Fibroblast of skin of left quadriceps (primary cell): ENCODE data around the gene GNA14.
"Not testable (repeated sequence)": the region's sequence is repeated elsewhere in the genome, so short reads cannot be mapped to it uniquely, and the experiment has no call there.

Experiments
- DNase-seq, 2 experiments: peaks; one replicate each; pipeline ENCODE4 v3.0.0-alpha.2; 2013; ENCODE audit warnings: low read depth in 2 of 2

Gene GNA14

GRCh38 chr9:77449240-77450084 lies 198.7 kb downstream of the GNA14 start:
- DNase-seq, result peak in 1 of 2 experiments; percentile 23

DNA sequence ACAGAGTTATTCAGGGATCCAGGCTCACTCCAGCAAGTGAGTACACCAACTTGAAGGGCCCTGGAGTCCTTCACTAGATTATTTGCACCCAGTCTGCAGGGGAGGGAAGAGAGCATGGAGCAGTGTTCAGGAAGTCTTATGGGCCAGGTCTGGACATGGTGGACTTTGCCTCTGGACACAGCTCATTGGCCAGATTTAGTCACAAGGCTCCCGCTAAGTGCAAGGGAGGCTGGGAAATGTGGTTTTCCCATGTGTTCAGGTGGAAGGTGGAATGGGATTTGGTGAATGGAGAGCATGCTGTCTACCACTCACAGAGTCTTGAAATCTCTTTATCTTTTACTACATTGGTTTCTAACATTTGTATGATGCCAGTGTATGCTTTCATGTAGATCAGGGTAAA lies 200.5 kb downstream of the GNA14 start:
- DNase-seq, result no peak

DNA sequence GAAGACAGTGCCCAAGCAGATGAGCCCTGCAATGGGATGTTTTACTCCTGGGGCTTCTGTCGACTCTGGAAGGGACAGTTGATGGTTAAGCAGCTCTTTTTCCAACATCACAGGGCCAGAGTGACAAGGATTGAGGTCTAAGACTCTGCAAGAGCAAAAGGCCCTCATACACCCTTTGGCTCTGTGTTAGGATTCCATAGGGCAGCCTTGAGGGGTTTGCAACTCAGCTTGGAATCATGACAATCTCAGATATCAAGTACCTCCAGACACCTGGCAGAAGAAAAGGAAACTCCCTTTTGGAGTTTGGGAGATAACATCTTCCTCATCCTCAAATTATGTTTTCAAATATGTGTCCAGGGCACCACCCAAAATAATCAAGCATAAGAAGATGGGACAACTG lies 205.7 kb downstream of the GNA14 start:
- no peak for DNase-seq

- not testable (repeated sequence) for DNase-seq
Observed at GRCh38 chr9:77441124-77441523, 207.0 kb downstream of the GNA14 start.

DNA sequence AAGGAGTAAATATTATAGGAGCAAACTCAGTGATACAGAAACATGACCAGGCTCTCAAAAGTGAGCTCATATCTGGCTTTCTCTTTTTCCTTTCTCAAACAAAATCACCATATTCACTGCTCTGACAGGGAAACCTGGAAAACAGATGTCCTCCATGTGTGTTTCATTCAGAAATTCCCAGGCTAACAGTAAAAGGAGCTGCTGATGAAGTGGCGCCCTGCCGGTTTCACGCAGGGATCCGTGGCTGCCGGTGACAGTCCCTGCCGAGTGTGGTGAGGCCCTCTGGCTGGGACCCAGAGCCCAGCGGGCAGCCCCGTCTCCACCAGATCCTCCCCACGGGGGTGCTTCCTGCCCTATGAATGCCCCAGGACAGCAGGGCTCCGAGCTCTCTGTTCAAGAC lies 208.1 kb downstream of the GNA14 start:
- peak; percentile 60 to 61 for DNase-seq

DNA sequence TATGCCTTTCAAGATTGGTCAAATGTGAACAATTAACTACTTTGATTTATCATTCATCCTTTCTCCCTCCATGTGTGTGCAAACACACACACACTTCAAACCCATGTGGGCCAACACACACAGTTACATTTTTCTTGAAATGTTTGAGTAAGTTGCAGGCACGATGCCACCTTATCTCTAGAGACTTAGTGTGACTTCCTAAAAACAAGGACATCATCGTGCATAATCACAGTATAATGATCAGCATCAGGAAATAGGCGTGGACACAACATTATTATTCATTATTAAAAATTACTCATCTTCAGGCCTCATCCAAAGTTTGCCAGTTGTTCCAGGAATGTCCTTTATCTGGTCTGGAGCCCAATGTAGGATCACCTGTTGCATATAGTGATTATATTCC lies 209.5 kb downstream of the GNA14 start:
- no peak for DNase-seq

- DNase-seq, result peak in 1 of 2 experiments; percentile 20
Observed at GRCh38 chr9:77435688-77436087, 212.4 kb downstream of the GNA14 start.

GRCh38 chr9:77435277-77435676 lies 212.8 kb downstream of the GNA14 start:
- DNase-seq, result no peak

- peak in 1 of 2 experiments; percentile 44 for DNase-seq
Observed at GRCh38 chr9:77433675-77434445, 214.3 kb downstream of the GNA14 start.

GRCh38 chr9:77432053-77432452 lies 216.1 kb downstream of the GNA14 start:
- no peak for DNase-seq

GRCh38 chr9:77429928-77430327 lies 218.2 kb downstream of the GNA14 start:
- no peak for DNase-seq

- DNase-seq, result no peak
Observed at GRCh38 chr9:77427256-77427927, 220.7 kb downstream of the GNA14 start.

DNA sequence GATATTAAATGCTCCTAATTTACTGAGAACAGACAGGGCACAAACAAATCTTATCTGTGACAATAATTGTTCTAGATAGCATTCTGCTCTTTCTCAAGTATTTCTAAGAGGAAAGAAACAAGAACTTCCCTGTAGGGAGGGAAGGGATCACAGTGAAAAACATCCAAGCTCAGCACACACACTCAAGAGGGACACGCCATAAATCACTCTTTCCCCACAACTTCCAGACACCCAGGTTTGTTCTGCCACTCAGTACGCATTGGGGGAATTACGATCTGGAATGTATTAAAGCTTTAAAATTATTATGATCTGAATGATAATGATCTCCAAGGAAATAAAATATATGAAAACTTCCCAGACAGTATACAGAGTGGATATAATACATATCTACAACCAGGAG lies 221.4 kb downstream of the GNA14 start:
- DNase-seq, result no peak

DNA sequence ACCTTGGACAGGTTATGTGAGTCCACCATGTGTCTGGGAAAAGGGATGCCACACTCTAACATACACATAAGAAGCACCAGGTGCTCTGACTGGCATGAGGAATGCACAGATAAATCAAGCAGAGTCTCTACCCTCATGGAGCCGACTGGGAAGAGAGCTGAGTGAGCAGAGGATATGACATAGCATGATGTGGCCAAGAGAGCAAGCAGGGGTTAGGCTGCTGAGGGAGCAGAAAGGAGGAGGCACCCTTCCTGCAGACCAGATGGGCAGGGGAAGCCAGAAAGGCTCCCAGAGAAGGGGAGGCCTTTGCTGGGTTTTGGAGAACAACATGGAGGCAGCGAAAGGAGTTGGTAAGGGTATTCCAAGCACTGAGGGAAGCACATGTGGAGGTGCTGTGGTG lies 223.1 kb downstream of the GNA14 start:
- DNase-seq, result no peak

GRCh38 chr9:77423841-77424240 lies 224.3 kb downstream of the GNA14 start:
- no peak for DNase-seq

DNA sequence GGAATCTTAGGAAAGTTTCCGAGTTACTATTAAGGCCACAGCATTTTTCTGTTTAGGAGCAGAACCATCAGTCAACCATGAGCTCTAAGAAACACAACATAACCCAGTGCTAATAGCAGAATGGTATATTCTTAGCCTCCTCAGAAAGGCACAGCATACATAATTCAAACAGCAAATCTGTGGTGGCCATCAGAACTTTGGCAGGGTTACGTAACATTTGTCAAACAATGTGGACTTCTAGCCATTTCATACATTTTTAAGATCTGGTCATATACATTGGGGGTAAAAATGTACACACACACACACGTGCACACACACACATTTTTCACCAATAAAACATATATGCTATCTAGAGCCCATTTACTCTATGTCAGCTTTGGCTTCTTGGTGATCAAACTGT lies 225.2 kb downstream of the GNA14 start:
- no peak for DNase-seq

- no peak for DNase-seq
Observed at GRCh38 chr9:77421506-77422265, 226.4 kb downstream of the GNA14 start.

GRCh38 chr9:77420641-77421040 lies 227.5 kb downstream of the GNA14 start:
- no peak for DNase-seq

- no peak for DNase-seq
Observed at GRCh38 chr9:77418226-77418625, 229.9 kb downstream of the GNA14 start.

GRCh38 chr9:77417566-77417965 lies 230.6 kb downstream of the GNA14 start:
- DNase-seq, result no peak

- not testable (repeated sequence) for DNase-seq
Observed at GRCh38 chr9:77408521-77408920, 239.6 kb downstream of the GNA14 start.

DNA sequence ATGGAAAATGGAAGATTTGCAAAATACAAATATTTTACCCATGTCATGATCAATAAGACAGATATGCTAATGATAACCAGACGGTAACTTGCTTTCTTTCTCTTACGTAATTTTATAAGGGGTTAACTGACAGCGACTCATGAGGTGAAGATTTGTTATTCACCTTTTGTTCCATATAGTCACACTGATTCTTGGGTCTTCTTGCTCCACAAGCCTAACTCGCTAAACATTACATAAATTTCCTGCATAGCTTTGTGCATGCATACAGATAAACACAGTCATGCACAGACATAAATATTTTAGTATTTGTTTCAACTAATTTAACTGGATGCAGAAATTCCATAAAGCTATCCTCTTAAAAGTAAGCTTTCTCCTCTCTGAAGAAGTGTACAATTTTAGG lies 244.9 kb downstream of the GNA14 start:
- peak; percentile 26 to 39 for DNase-seq
